ENCODE results near the gene SPDYE1.
"Not testable (repeated sequence)": the region's sequence is repeated elsewhere in the genome, so short reads cannot be mapped to it uniquely, and the experiment has no call there.

GRCh38 chr7:44040493-44040891 is 42.8 kb downstream of the SPDYE1 start:
- TF ChIP-seq CTCF, POLR2A (IDR thresholded peaks at IDR 0.05): not testable (repeated sequence)

Data from ovary (tissue), 3 donors.